Umbilical cord (tissue), 2 donors: ENCODE data around the gene S100A2. TPM values are rescaled to one million over a fixed set of nuclear protein-coding genes. Genes with fewer than 3 reads are reported as not detected.
"Not testable (repeated sequence)": the region's sequence is repeated elsewhere in the genome, so short reads cannot be mapped to it uniquely, and the experiment has no call there.

Source experiments
- DNase-seq: peaks from one replicate; pipeline ENCODE4 v3.0.0-alpha.2; 2015; ENCODE audit warnings: low spot score
- total RNA-seq: library from RNA; depleted of rRNA; stranded (reverse); fragments of >200 nt; gene quantifications from one replicate; pipeline ENCODE4 v1.2.3, GENCODE V29; 2014; ENCODE audit warnings: low replicate concordance; ENCODE audit not compliant: insufficient read depth

Gene S100A2
- total RNA-seq, 1 donor from 2014 or later = 20.7 TPM

- no peak for DNase-seq
Measured at GRCh38 chr1:153563991-153564390, 1.7 kb downstream of the S100A2 start.

GRCh38 chr1:153563483-153563901, 2.2 kb downstream of the S100A2 start:
- DNase-seq = no peak

- DNase-seq = not testable (repeated sequence)
Measured at GRCh38 chr1:153562021-153562420, 3.6 kb downstream of the S100A2 start.

- DNase-seq = no peak
Measured at GRCh38 chr1:153561466-153561985, 4.1 kb downstream of the S100A2 start.

GRCh38 chr1:153560771-153561465, 4.7 kb downstream of the S100A2 start:
- DNase-seq = no peak

- DNase-seq = no peak
Measured at GRCh38 chr1:153560241-153560640, 5.4 kb downstream of the S100A2 start.

- no peak for DNase-seq
Measured at GRCh38 chr1:153557877-153558276, 7.8 kb downstream of the S100A2 start.

GRCh38 chr1:153556348-153556747, 9.3 kb downstream of the S100A2 start:
- no peak for DNase-seq

GRCh38 chr1:153553830-153554541, 11.7 kb downstream of the S100A2 start:
- no peak for DNase-seq

GRCh38 chr1:153553096-153553495, 12.5 kb downstream of the S100A2 start:
- DNase-seq = no peak

- DNase-seq = no peak
Measured at GRCh38 chr1:153552335-153552734, 13.3 kb downstream of the S100A2 start.

GRCh38 chr1:153550827-153551500, 14.7 kb downstream of the S100A2 start:
- DNase-seq = no peak

GRCh38 chr1:153550398-153550758, 15.3 kb downstream of the S100A2 start:
- DNase-seq = no peak

- DNase-seq = no peak
Measured at GRCh38 chr1:153549741-153550397, 15.8 kb downstream of the S100A2 start.

GRCh38 chr1:153548722-153549688, 16.6 kb downstream of the S100A2 start, which contains the start of gene S100A3:
Gene S100A3, minus strand, starts transcription at chr1:153549258. Its CDS starts 773 bp downstream, at chr1:153548485.
- DNase-seq = no peak

GRCh38 chr1:153547560-153548551, 17.8 kb downstream of the S100A2 start:
- DNase-seq = no peak

- DNase-seq = peak; percentile 84
Measured at GRCh38 chr1:153546796-153547559, 18.7 kb downstream of the S100A2 start.

GRCh38 chr1:153546371-153546770, 19.3 kb downstream of the S100A2 start:
- DNase-seq = no peak
